GM19463 (cell line): ENCODE data around the gene TNRC6B.
"Not testable (repeated sequence)": the region's sequence is repeated elsewhere in the genome, so short reads cannot be mapped to it uniquely, and the experiment has no call there.

Experiments
- ATAC-seq: cut with Tn5 transposase; IDR thresholded peaks from one replicate; pipeline ENCODE4 v1.9.1; 2021; ENCODE audit warnings: mild to moderate bottlenecking, moderate library complexity; ENCODE audit not compliant: unreplicated experiment

The TNRC6B gene

GRCh38 chr22:40212121-40212520, 34.4 kb downstream of the TNRC6B start:
- no peak for ATAC-seq

DNA sequence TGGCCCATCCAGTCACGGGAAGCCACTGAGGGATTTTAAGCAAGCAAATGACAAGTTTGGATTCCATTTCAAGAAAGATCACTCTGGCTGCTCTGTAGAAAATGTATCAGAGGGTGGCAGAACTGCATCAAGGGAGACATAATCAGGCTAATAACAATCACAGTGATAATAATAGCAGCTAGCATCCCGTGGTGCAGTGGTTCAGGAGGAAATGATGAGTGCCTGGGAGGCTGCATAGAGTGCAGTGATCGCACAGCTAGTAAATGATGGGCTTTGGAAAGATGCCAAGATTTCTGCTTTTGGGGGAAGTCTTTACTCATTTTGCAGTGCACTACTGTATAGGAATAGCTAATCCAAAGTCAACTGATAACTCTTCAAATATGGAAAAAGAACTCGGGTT, 35.8 kb downstream of the TNRC6B start:
- no peak for ATAC-seq

- ATAC-seq: no peak
Measured at GRCh38 chr22:40215266-40215665, 37.5 kb downstream of the TNRC6B start.

- no peak for ATAC-seq
Measured at GRCh38 chr22:40216041-40216756, 38.5 kb downstream of the TNRC6B start.

- no peak for ATAC-seq
Measured at GRCh38 chr22:40218152-40218551, 40.4 kb downstream of the TNRC6B start.

DNA sequence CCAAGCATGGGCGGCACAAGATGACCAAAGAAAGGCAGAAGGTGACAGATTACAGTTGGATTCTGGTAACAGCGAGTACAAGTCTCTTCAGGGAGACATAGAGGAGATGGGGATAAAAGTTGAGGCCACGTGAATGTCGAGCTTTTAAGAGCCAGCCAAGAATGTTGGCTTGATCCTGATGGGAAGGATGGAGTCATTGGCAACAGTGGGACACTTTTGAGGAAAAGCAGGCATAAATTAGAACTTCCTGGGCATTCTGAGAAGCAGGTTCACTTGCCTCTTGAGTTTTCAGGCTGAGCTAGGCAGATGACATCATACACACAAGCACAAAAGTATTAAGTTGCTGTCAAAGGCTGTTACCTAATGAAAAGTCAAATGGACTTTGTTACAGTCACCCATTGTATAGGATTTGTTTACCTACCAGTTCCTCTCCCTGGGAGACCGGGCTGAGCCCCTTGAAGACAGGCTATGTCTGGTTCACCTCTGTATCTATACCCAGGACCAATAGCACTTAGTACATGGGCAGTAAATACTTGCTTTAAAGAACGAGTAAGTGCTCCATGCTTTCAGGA, 41.1 kb downstream of the TNRC6B start:
- no peak for ATAC-seq

DNA sequence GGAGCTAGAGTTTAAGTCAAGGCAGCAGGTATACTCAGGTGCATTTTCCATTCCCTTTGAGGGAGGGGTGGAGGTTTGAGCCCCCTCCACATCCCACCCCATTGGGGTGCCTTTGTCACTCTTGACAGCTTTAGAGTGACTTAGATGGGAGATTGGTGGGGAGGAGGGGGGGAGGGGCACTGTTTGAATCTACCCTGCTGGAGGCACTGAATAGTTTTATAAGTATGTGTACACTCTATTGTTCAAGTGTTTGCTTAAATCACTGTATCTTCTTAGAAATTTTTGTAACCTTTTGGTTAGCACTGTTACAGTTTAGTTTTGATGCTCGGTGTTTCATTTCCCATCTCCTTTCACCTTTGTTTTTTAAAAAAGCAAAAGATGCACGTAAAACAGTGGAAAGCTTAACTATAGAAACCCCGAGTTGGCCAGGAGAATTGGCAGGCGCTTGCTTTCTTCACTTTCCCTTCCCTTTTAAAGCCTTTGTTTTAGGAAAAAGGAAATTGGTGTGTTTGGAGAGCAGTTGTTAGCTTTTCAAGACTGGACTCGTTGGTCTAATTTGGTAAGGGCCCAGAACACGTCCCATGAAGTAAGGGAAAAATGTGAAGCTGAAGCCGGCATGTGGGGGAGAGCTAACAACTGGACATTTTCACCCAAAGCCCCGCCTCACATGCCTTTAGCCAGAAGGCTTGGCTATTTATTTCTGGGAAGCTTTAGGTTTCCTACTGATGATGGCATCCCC, 42.8 kb downstream of the TNRC6B start:
- no peak for ATAC-seq

DNA sequence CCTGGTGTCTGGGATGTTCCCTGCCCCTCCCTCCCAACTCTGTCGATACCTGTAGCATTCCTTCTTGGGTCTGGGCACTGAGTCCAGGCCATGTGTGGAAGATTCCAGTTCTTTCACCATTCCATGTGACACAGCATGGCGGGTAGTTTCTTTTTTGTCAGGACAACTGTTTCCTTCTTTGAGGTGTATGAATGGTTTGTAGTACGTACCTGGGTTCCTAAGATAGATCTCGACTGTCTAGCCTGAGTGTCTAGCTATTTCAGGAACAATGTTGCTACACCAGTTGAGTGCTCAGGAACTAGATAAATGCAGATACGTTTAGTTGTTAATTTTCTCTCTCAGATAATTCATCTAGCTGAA, 43.3 kb downstream of the TNRC6B start:
- no peak for ATAC-seq

- not testable (repeated sequence) for ATAC-seq
Measured at GRCh38 chr22:40222979-40223378, 45.3 kb downstream of the TNRC6B start.

GRCh38 chr22:40224702-40225101, 47.0 kb downstream of the TNRC6B start:
- ATAC-seq: no peak

- no peak for ATAC-seq
Measured at GRCh38 chr22:40226620-40227019, 48.9 kb downstream of the TNRC6B start.

DNA sequence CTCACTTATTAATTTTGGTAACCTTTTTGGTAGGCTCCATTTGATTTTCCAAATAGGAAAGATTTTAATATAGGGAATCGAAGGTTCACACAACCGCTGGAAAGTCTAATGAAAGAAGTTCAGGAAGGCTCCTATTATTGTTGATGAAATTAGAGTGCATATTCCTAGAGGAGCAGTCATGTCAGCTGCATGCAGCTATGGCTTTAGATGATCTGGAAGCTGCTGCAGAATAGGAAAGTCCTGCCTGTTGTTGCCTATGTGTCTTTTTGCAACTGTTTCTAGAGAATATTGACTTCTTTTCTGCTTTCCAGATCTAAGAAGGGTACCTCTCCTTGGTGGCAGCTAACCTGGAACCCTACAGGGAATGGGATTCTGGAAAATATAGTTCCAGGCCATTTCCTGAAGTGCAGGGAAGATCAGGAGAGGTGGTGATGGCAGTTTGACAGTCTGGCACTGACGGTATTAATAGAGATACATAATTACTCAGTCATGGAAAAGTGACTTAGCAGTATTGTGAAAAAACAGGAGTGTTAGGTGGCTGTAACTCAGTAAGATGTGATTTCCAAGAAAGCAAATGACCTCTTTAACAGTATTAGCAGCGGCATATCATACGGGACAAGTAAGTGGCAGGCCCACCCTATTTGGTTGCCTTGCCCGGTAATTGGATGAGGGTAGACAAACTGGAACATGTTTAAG, 54.0 kb downstream of the TNRC6B start:
- ATAC-seq: no peak

GRCh38 chr22:40232624-40233023, 54.9 kb downstream of the TNRC6B start:
- no peak for ATAC-seq

DNA sequence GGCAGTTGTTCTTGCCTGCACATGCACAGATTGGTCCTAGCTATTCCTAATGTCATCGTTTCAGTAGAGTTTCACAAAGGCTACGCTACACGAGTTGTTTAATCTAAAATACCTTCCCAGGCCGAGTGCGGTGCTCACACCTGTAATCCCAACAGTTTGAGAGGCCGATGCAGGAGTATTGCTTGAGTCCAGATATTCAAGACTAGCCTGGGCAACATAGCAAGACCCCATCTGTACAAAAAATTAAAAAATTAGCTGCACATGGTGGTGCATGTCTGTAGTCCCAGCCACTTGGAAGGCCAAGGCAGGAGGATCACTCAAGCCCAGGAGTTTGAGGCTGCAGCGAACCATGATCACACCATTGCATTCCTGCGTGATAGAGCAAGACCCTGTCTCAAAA, 56.2 kb downstream of the TNRC6B start:
- ATAC-seq: no peak

DNA sequence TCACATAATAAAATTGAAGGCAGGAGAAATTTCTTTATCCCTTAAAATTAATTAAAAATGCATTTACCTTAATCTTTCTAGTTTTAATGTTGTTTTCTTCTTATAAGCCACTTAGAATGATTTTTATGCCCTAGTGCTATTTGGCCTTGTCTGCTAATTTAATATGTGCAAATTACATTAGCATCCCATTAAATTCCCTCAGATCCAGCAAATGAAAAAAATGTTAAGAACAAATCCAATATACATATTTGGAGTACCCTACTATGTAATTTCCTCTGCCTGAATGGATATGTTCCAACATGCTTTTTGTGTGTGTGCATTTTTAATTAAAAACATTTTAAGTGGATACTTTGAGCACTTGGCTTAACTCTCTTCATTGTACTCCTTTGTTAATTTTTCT, 56.9 kb downstream of the TNRC6B start:
- no peak for ATAC-seq

DNA sequence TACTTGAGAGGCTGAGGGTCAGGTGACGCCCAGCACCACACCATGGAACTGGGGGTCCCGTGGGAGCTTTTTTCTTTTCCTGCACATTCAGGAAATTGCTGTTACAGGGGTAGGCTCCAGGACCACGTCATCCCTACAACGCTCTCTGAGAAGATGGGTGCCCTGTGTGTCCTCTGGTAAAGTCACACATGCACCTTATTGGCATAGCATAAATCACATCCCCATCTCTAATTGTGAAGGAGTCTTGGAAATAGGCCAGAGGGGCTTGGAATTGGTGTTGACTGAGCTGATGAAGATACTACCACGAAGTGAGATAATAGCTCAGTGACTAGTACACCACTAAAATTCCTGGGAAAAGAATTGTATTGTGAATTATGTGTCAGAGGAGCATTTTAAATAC, 57.6 kb downstream of the TNRC6B start:
- ATAC-seq: no peak

GRCh38 chr22:40236131-40236665, 58.5 kb downstream of the TNRC6B start:
- no peak for ATAC-seq

DNA sequence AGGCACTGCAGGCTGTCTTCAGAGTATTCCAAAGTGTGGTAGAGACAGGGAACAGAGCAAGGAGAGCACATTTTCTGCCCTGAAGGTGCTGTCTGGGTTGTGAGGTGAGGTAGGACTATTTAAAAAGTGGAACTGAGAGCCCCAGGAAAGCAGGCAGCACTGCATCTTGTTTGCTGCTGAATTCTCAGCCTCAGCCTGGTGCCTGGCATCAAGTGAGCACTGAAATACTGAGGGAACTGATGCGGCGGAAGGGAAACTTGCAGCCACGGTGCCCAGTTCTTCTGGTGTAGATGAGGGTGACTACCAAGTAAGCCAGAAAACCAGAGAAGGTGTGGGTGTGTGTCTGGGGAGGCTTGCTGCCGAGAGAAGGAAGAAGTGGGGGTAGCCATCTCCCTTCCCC, 59.5 kb downstream of the TNRC6B start:
- ATAC-seq: no peak

GRCh38 chr22:40237788-40238424, 60.2 kb downstream of the TNRC6B start:
- ATAC-seq: no peak

GRCh38 chr22:40238425-40239344, 61.0 kb downstream of the TNRC6B start:
- ATAC-seq: no peak
